H1 (cell line): ENCODE measurements around the gene GPANK1. TPM values are rescaled to one million over a fixed set of nuclear protein-coding genes. Genes with fewer than 3 reads are reported as not detected.

Experiments
- CTCF ChIA-PET: fragments of 300-600 bp; sonication (Branson Sonifier 250); formaldehyde crosslinking; loops from one replicate; lab custom pipeline; 2021; ENCODE audit not compliant: partially characterized antibody; lab: Charles Lee
- POLR2A ChIA-PET: fragments of 300-600 bp; sonication (Branson Sonifier 250); formaldehyde crosslinking; loops from one replicate; lab custom pipeline; 2021; ENCODE audit warnings: inconsistent platforms; ENCODE audit not compliant: partially characterized antibody; lab: Charles Lee
- DNase-seq, 2 experiments: peaks; one replicate each; pipeline versions ENCODE4 v3.0.0 to v3.0.0-alpha.2; 2010 to 2022; ENCODE audit warnings: low spot score in 2 of 2, low read depth in 1 of 2, mixed read lengths in 1 of 2
- FAIRE-seq: peaks from 2 replicates; lab custom pipeline; 2011; peaks lifted over from hg19 to GRCh38; lab: Jason Lieb, UNC
- H2AFZ ChIP-seq: 2 replicates; pipeline ENCODE4 v1.8.1; 2012; ENCODE audit warnings: low read length, inconsistent platforms
- H2AK5ac ChIP-seq: 2 replicates; pipeline ENCODE4 v1.6.1; 2013; ENCODE audit warnings: low read depth, low read length
- H2BK120ac ChIP-seq: replicated peaks from 2 replicates; pipeline ENCODE3; 2013; ENCODE audit warnings: low read depth, low read length, inconsistent platforms
- H2BK12ac ChIP-seq: 2 replicates; pipeline ENCODE4 v1.6.1; 2013; ENCODE audit warnings: low read depth, low read length
- H2BK15ac ChIP-seq: 2 replicates; pipeline ENCODE4 v1.6.1; 2013; ENCODE audit warnings: low read length
- H2BK20ac ChIP-seq: 2 replicates; pipeline ENCODE4 v1.6.1; 2013; ENCODE audit warnings: low read length
- H2BK5ac ChIP-seq: 2 replicates; pipeline ENCODE4 v1.6.1; 2013; ENCODE audit warnings: low read depth, low read length
- H3K14ac ChIP-seq: 2 replicates; pipeline ENCODE4 v1.6.1; 2013; ENCODE audit warnings: inconsistent platforms; ENCODE audit not compliant: insufficient read length
- H3K18ac ChIP-seq: 2 replicates; pipeline ENCODE4 v1.6.1; 2013; ENCODE audit warnings: low read length; ENCODE audit errors: extremely low read depth
- H3K23ac ChIP-seq: 2 replicates; pipeline ENCODE4 v1.6.1; 2013; ENCODE audit warnings: inconsistent platforms; ENCODE audit not compliant: insufficient read length
- H3K23me2 ChIP-seq: 2 replicates; pipeline ENCODE4 v1.6.1; 2013; ENCODE audit warnings: low read depth, low read length
- H3K27ac ChIP-seq: 2 replicates; pipeline ENCODE4 v1.6.1; 2011; ENCODE audit warnings: low read depth, low read length, inconsistent platforms
- H3K27me3 ChIP-seq, 4 experiments: replicated peaks in 1 of 4; 1 replicate in 1 of 4; 2 replicates in 3 of 4; pipeline versions ENCODE4 v1.6.1 to v1.8.1; 2011 to 2013; ENCODE audit warnings: low read length in 3 of 4, mild to moderate bottlenecking in 3 of 4, inconsistent platforms in 2 of 4, mixed read lengths in 2 of 4, moderate library complexity in 1 of 4; ENCODE audit not compliant: control insufficient read depth in 3 of 4, insufficient read depth in 3 of 4; ENCODE audit errors: extremely low read depth in 1 of 4
- H3K36me3 ChIP-seq, 4 experiments: 2 replicates each; pipeline versions ENCODE4 v1.6.1 to v1.8.1; 2011 to 2013; ENCODE audit warnings: mild to moderate bottlenecking in 4 of 4, low read length in 3 of 4, moderate library complexity in 2 of 4, control low read depth in 1 of 4, inconsistent platforms in 1 of 4; ENCODE audit not compliant: insufficient read depth in 4 of 4, control insufficient read depth in 2 of 4
- H3K4ac ChIP-seq: replicated peaks from 2 replicates; pipeline ENCODE3; 2013; ENCODE audit warnings: low read length, low read depth, mixed read lengths, inconsistent platforms; ENCODE audit not compliant: insufficient read length
- H3K4me1 ChIP-seq, 4 experiments: replicated peaks in 1 of 4; 1 replicate in 1 of 4; 2 replicates in 3 of 4; pipeline versions ENCODE4 v1.6.1 to v1.8.1; 2011 to 2013; ENCODE audit warnings: low read length in 3 of 4, inconsistent platforms in 2 of 4, mixed read lengths in 1 of 4; ENCODE audit not compliant: insufficient read depth in 4 of 4, control insufficient read depth in 3 of 4
- H3K4me2 ChIP-seq, 2 experiments: 2 replicates each; pipeline versions ENCODE4 v1.6.1 to v1.8.1; 2011 to 2013; ENCODE audit warnings: low read depth in 2 of 2, low read length in 2 of 2, control low read depth in 1 of 2, inconsistent platforms in 1 of 2, mild to moderate bottlenecking in 1 of 2; ENCODE audit not compliant: insufficient read depth in 1 of 2
- H3K4me3 ChIP-seq, 4 experiments: fragments of 200-600, 300-600 bp in 1 of 4; sonication (generic), shearing (Covaris generic), sonication (Bioruptor Twin) in 1 of 4; 2 replicates each; pipeline versions ENCODE4 v1.5.1 to v1.8.1; 2011 to 2016; ENCODE audit warnings: low read length in 4 of 4, low read depth in 3 of 4, control low read depth in 2 of 4, inconsistent platforms in 2 of 4, mild to moderate bottlenecking in 2 of 4, mixed read lengths in 1 of 4, moderate library complexity in 1 of 4; ENCODE audit not compliant: insufficient read depth in 2 of 4; ENCODE audit errors: extremely low read depth in 1 of 4
- H3K56ac ChIP-seq: replicated peaks from 2 replicates; pipeline ENCODE3; 2013; ENCODE audit warnings: low read depth, mild to moderate bottlenecking, mixed read lengths, low read length, inconsistent platforms; ENCODE audit not compliant: insufficient read length
- H3K79me1 ChIP-seq: 2 replicates; pipeline ENCODE4 v1.6.1; 2013; ENCODE audit warnings: low read depth, low read length, control low read depth
- H3K79me2 ChIP-seq, 2 experiments: 2 replicates each; pipeline versions ENCODE4 v1.6.1 to v1.8.1; 2012 to 2013; ENCODE audit warnings: low read length in 2 of 2, mild to moderate bottlenecking in 2 of 2, inconsistent platforms in 1 of 2; ENCODE audit not compliant: insufficient read depth in 2 of 2, control insufficient read depth in 1 of 2
- H3K9ac ChIP-seq, 4 experiments: replicated peaks in 1 of 4; 1 replicate in 1 of 4; 2 replicates in 3 of 4; pipeline versions ENCODE4 v1.6.1 to v1.8.1; 2011 to 2013; ENCODE audit warnings: low read depth in 3 of 4, low read length in 3 of 4, control low read depth in 2 of 4, mild to moderate bottlenecking in 2 of 4, moderate library complexity in 2 of 4, inconsistent platforms in 1 of 4; ENCODE audit errors: extremely low read depth in 1 of 4
- H3K9me3 ChIP-seq, 2 experiments: 2 replicates each; pipeline versions ENCODE4 v1.6.1 to v1.8.1; 2012 to 2013; ENCODE audit warnings: mild to moderate bottlenecking in 2 of 2, moderate library complexity in 2 of 2, control low read depth in 1 of 2, inconsistent platforms in 1 of 2, low read depth in 1 of 2, low read length in 1 of 2, mixed read lengths in 1 of 2; ENCODE audit not compliant: insufficient read depth in 2 of 2
- H4K20me1 ChIP-seq, 2 experiments: replicated peaks in 1 of 2; 2 replicates each; pipeline versions ENCODE3 to v1.8.1; 2011 to 2013; ENCODE audit warnings: inconsistent platforms in 2 of 2, low read length in 2 of 2, mild to moderate bottlenecking in 1 of 2; ENCODE audit not compliant: insufficient read depth in 2 of 2, control insufficient read depth in 1 of 2
- H4K5ac ChIP-seq: 2 replicates; pipeline ENCODE4 v1.6.1; 2013; ENCODE audit warnings: low read length, low read depth, mixed read lengths, inconsistent platforms; ENCODE audit not compliant: insufficient read length
- H4K8ac ChIP-seq: 2 replicates; pipeline ENCODE4 v1.8.0; 2013; ENCODE audit warnings: mild to moderate bottlenecking, moderate library complexity, low read length, inconsistent platforms; ENCODE audit not compliant: insufficient read depth; ENCODE audit errors: extremely low read depth
- H4K91ac ChIP-seq: replicated peaks from 2 replicates; pipeline ENCODE3; 2013; ENCODE audit warnings: low read length, mixed read lengths, inconsistent platforms; ENCODE audit not compliant: insufficient read length
- CREB1 ChIP-seq: IDR thresholded peaks from 2 replicates; pipeline ENCODE4 v1.6.1; 2012; ENCODE audit warnings: inconsistent platforms
- CTCF ChIP-seq, 3 experiments: IDR thresholded peaks; 1 replicate in 2 of 3; 2 replicates in 1 of 3; pipeline versions ENCODE4 v1.5.1 to v1.6.1; 2011; ENCODE audit warnings: low read length in 3 of 3, mild to moderate bottlenecking in 3 of 3, inconsistent platforms in 2 of 3, low read depth in 1 of 3, moderate library complexity in 1 of 3; ENCODE audit not compliant: insufficient read depth in 1 of 3; ENCODE audit errors: control extremely low read depth in 1 of 3
- HDAC2 ChIP-seq, 2 experiments: fragments of 300-600 bp in 1 of 2; sonication (generic) in 1 of 2; IDR thresholded peaks; 2 replicates each; pipeline ENCODE4 v1.6.1; 2011 to 2012; ENCODE audit warnings: low read depth in 2 of 2, low read length in 2 of 2, mild to moderate bottlenecking in 2 of 2, moderate library complexity in 2 of 2, borderline replicate concordance in 1 of 2, inconsistent platforms in 1 of 2
- JUN ChIP-seq: IDR thresholded peaks from 2 replicates; pipeline ENCODE4 v1.6.1; 2011; ENCODE audit warnings: low read depth, mild to moderate bottlenecking, improper control_type of control experiment, low read length
- KDM5A ChIP-seq: fragments of 200-600 bp; IDR thresholded peaks from 2 replicates; pipeline ENCODE4 v1.7.1; 2012; ENCODE audit warnings: mild to moderate bottlenecking, low read length, inconsistent platforms, mixed read lengths
- MAFK ChIP-seq: IDR thresholded peaks from 2 replicates; pipeline ENCODE4 v1.6.1; 2012; ENCODE audit warnings: low read depth, mild to moderate bottlenecking, improper control_type of control experiment, low read length
- SP1 ChIP-seq: IDR thresholded peaks from 2 replicates; pipeline ENCODE4 v1.6.1; 2011; ENCODE audit warnings: low read depth, low read length
- SUZ12 ChIP-seq: fragments of 200-600 bp; sonication (generic); IDR thresholded peaks from 2 replicates; pipeline ENCODE4 v1.6.1; 2012; ENCODE audit warnings: mild to moderate bottlenecking, inconsistent platforms, low read length, moderate library complexity, mixed read lengths
- TCF12 ChIP-seq: IDR thresholded peaks from 2 replicates; pipeline ENCODE4 v1.6.1; 2011; ENCODE audit warnings: low read depth, mild to moderate bottlenecking, low read length
- WGBS, 2 experiments: shearing (Covaris generic) in 1 of 2; methylation state at CpG; one replicate each; pipeline versions ENCODE4 v1.1.6 to v1.1.7; 2013 to 2015; ENCODE audit warnings: low lambda C conversion rate in 2 of 2, mixed read lengths in 2 of 2, inconsistent platforms in 1 of 2, low coverage in 1 of 2, missing lambda C conversion rate in 1 of 2; ENCODE audit not compliant: insufficient replicate concordance in 2 of 2, insufficient coverage in 1 of 2, insufficient read length in 1 of 2; ENCODE audit errors: extremely low coverage in 1 of 2, missing lambda C conversion rate in 1 of 2; 5-methylcytosine and 5-hydroxymethylcytosine counted together
- polyA plus RNA-seq, 7 experiments: library from polyadenylated mRNA; depleted of rRNA in 3 of 7; stranded (reverse) in 5 of 7; unstranded in 2 of 7; fragments of >200 nt in 5 of 7; fragments of 200-250 nt in 2 of 7; gene quantifications; 1 replicate in 5 of 7; 2 replicates in 1 of 7; 4 replicates in 1 of 7; pipeline versions ENCODE4 v1.2.1 to v1.2.3, GENCODE V29; 2011 to 2013; ENCODE audit warnings: missing spikeins in 2 of 7, mixed read lengths in 2 of 7
- total RNA-seq: library from RNA; stranded (reverse); fragmentation: NEBNext Ultra II Directional; extraction: Animal tissue kit (Norgen Biotek cat#: 25700); gene quantifications from 2 replicates; pipeline ENCODE4 v1.2.1, GENCODE V29; 2021

GPANK1 gene
- total and polyA plus RNA-seq, 2 of the 8 experiments (the other 6 are each of a cell fraction or from before 2014, with no cell fraction given), result 24.5 to 30.2 TPM

DNA sequence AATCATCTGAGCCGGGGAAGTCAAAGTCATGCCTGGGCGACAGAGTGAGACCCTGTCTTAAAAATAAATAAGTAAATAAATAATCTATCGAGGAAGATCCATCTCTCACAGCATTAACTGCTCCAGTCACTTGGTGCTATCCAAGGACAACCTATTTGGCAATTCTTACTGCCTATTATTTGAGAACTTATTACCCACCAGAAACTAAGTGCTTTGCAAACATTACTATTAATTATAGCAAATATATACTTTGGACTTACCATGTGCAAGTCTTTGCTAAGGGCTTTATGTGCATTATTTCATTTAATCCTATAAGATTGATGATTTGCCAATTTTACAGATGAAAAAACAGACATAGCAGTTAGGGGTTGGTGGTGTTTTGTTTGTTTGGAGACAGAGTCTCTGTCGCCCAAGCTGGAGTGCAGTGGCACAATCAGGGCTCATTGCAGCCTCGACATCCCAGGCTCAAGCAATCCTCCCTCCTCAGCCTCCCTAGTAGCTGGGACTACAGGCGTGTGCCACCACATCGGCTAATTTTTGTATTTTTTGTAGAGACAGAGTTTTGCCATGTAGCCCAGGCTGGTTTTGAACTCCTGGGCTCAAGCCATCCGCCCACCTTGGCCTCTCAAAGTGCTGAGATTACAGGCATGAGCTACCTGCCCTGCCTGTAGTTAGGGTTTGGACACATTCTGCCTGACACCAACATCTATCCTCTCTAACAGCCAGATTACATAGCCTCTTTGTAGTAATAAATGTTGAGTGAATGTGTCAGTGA, 10.0 kb downstream of the GPANK1 start:
- H3K4me2 ChIP-seq, result no peak overlapping the region
- FAIRE-seq (no peak), DNase-seq (no peak)
- H2BK12ac ChIP-seq, result no peak overlapping the region
- no peak overlapping the region for H3K9ac ChIP-seq
- POLR2A ChIA-PET, result interaction anchor here (0.7 to 25.5 kb wide), 11 partner anchors 9 to 180 kb away, joined by 3 to 883 read pairs (median 9); partner anchors contain the start of genes AIF1, C6orf47, CSNK2B and DDX39B
- H3K36me3 ChIP-seq, result peaks cover 0 to 7% (median 0%) of the 10 kb centered on the region in 4 experiments; a peak in 2 of 8 replicates
- H2AK5ac ChIP-seq, result no peak overlapping the region
- H2BK15ac ChIP-seq, result no peak overlapping the region
- H3K14ac ChIP-seq, result no peak overlapping the region
- H4K91ac ChIP-seq, result no peak overlapping the region
- no peak overlapping the region for H2BK5ac ChIP-seq
- peaks cover 8% of the 10 kb centered on the region for H3K23me2 ChIP-seq
- H3K23ac ChIP-seq, result no peak overlapping the region
- CTCF ChIA-PET, result interaction anchor here (0.7 to 5.2 kb wide), 9 partner anchors 9 to 141 kb away, joined by 3 to 38 read pairs (median 4); partner anchors contain the start of genes CSNK2B, GPANK1, LY6G5C and MSH5
- no peaks in the 10 kb centered on the region for H3K27me3 ChIP-seq
- peaks cover 0 to 8% (median 2%) of the 10 kb centered on the region in 4 experiments; a peak in 4 of 7 replicates for H3K4me1 ChIP-seq
- no peaks in the 10 kb centered on the region for H3K9me3 ChIP-seq
- WGBS, 2 experiments, result 91% methylated on average over 8 of the region's 8 CpGs; no CpG with 5 or more reads in 1 of the 2 experiments
- no peak overlapping the region for H2BK120ac ChIP-seq
- H2BK20ac ChIP-seq, result no peak overlapping the region
- H4K20me1 ChIP-seq, result peaks cover 0 to 5% of the 10 kb centered on the region in 2 experiments
- H2AFZ ChIP-seq, result no peak overlapping the region
- H3K4me3 ChIP-seq, result no peak overlapping the region
- no peak overlapping the region for H3K18ac ChIP-seq
- H3K56ac ChIP-seq, result no peak overlapping the region
- no peak overlapping the region for H4K5ac ChIP-seq
- no peak overlapping the region for H4K8ac ChIP-seq
- H3K79me2 ChIP-seq, result peaks cover 4 to 38% of the 10 kb centered on the region in 2 experiments; a peak in 3 of 4 replicates
- H3K27ac ChIP-seq, result no peak overlapping the region
- H3K79me1 ChIP-seq, result peaks cover 9% of the 10 kb centered on the region
- H3K4ac ChIP-seq, result no peak overlapping the region
- no peak for TF ChIP-seq SUZ12
- TF ChIP-seq CREB1, result no peak
- TF ChIP-seq CTCF (IDR thresholded peaks at IDR 0.05; ENCODE audit: control extremely low read depth in 1 of 3, insufficient read depth in 1 of 3, low read depth in 1 of 3, low read length in 3 of 3), result no peak
- TF ChIP-seq KDM5A, result no peak
- TF ChIP-seq TCF12, result no peak
- TF ChIP-seq SP1, result no peak
- TF ChIP-seq HDAC2 (IDR thresholded peaks at IDR 0.05; ENCODE audit: borderline replicate concordance in 1 of 2, low read depth in 2 of 2, low read length in 2 of 2), result no peak
- no peak for TF ChIP-seq MAFK
- TF ChIP-seq JUN, result no peak
